ENCODE results near the gene GTF2IRD2. TPM values are rescaled to one million over a fixed set of nuclear protein-coding genes. Genes with fewer than 3 reads are reported as not detected.
"Not testable (repeated sequence)": the region's sequence is repeated elsewhere in the genome, so short reads cannot be mapped to it uniquely, and the experiment has no call there.

Gene GTF2IRD2
- total and polyA plus RNA-seq, 2 of the 8 experiments (the other 6 are each of a cell fraction or from before 2014, with no cell fraction given) = 4.1 to 4.3 TPM

GRCh38 chr7:74773760-74774750 is 77.3 kb downstream of the GTF2IRD2 start, which contains the start of gene NCF1:
TSS of gene NCF1 (plus strand) at chr7:74774011. CDS start at chr7:74774032, 21 bp downstream.
- H3K4me2 ChIP-seq (ENCODE audit: insufficient read depth in 1 of 2, low read depth in 2 of 2, low read length in 2 of 2); H3K14ac ChIP-seq (ENCODE audit: insufficient read length); FAIRE-seq; CTCF ChIA-PET (ENCODE audit: partially characterized antibody); H4K8ac ChIP-seq (ENCODE audit: extremely low read depth, insufficient read depth, low read length); H3K9me3 ChIP-seq (ENCODE audit: insufficient read depth in 2 of 2, low read depth in 1 of 2, low read length in 1 of 2); H2BK20ac ChIP-seq (ENCODE audit: low read length); H3K79me2 ChIP-seq (ENCODE audit: control insufficient read depth in 1 of 2, insufficient read depth in 2 of 2, low read length in 2 of 2); H3K23ac ChIP-seq (ENCODE audit: insufficient read length); H3K4me3 ChIP-seq (ENCODE audit: extremely low read depth in 1 of 4, insufficient read depth in 2 of 4, low read depth in 3 of 4, low read length in 4 of 4); H4K20me1 ChIP-seq (replicated peaks in 1 of 2; ENCODE audit: control insufficient read depth in 1 of 2, insufficient read depth in 2 of 2, low read length in 2 of 2); H3K18ac ChIP-seq (ENCODE audit: extremely low read depth, low read length); H2BK5ac ChIP-seq (ENCODE audit: low read depth, low read length); H2BK15ac ChIP-seq (ENCODE audit: low read length); H3K79me1 ChIP-seq (ENCODE audit: low read depth, low read length); H2AFZ ChIP-seq (ENCODE audit: low read length); H3K23me2 ChIP-seq (ENCODE audit: low read depth, low read length); H3K36me3 ChIP-seq (ENCODE audit: control insufficient read depth in 2 of 4, insufficient read depth in 4 of 4, low read length in 3 of 4); H3K9ac ChIP-seq (replicated peaks in 1 of 4; ENCODE audit: extremely low read depth in 1 of 4, low read depth in 3 of 4, low read length in 3 of 4); POLR2A ChIA-PET (ENCODE audit: partially characterized antibody); H2BK120ac ChIP-seq (replicated peaks; ENCODE audit: low read depth, low read length); H3K27me3 ChIP-seq (replicated peaks in 1 of 4; ENCODE audit: control insufficient read depth in 3 of 4, extremely low read depth in 1 of 4, insufficient read depth in 3 of 4, low read length in 3 of 4); H3K4ac ChIP-seq (replicated peaks; ENCODE audit: insufficient read length, low read depth, low read length); H3K4me1 ChIP-seq (replicated peaks in 1 of 4; ENCODE audit: control insufficient read depth in 3 of 4, insufficient read depth in 4 of 4, low read length in 3 of 4); H2BK12ac ChIP-seq (ENCODE audit: low read depth, low read length); H3K56ac ChIP-seq (replicated peaks; ENCODE audit: insufficient read length, low read depth, low read length); DNase-seq (ENCODE audit: low read depth in 1 of 2, low spot score in 2 of 2); H4K5ac ChIP-seq (ENCODE audit: insufficient read length, low read depth, low read length); H3K27ac ChIP-seq (ENCODE audit: low read depth, low read length); H2AK5ac ChIP-seq (ENCODE audit: low read depth, low read length); H4K91ac ChIP-seq (replicated peaks; ENCODE audit: insufficient read length, low read length): not testable (repeated sequence)
- WGBS, 2 experiments (ENCODE audit: extremely low coverage in 1 of 2, insufficient coverage in 1 of 2, insufficient read length in 1 of 2, insufficient replicate concordance in 2 of 2, low coverage in 1 of 2, low lambda C conversion rate in 2 of 2, missing lambda C conversion rate in 1 of 2) = no CpG with 5 or more reads among the region's 21 CpGs
